Measurements from ENCODE around the gene MVD. TPM values are rescaled to one million over a fixed set of nuclear protein-coding genes. Genes with fewer than 3 reads are reported as not detected.
A peak's percentile ranks its signal among the peaks of the same experiment; 100 is the strongest.

Gene MVD
- total and polyA plus RNA-seq, 2 of the 13 experiments (the other 11 are each of a cell fraction or from before 2014, with no cell fraction given), result 28.1 to 187 TPM

DNA sequence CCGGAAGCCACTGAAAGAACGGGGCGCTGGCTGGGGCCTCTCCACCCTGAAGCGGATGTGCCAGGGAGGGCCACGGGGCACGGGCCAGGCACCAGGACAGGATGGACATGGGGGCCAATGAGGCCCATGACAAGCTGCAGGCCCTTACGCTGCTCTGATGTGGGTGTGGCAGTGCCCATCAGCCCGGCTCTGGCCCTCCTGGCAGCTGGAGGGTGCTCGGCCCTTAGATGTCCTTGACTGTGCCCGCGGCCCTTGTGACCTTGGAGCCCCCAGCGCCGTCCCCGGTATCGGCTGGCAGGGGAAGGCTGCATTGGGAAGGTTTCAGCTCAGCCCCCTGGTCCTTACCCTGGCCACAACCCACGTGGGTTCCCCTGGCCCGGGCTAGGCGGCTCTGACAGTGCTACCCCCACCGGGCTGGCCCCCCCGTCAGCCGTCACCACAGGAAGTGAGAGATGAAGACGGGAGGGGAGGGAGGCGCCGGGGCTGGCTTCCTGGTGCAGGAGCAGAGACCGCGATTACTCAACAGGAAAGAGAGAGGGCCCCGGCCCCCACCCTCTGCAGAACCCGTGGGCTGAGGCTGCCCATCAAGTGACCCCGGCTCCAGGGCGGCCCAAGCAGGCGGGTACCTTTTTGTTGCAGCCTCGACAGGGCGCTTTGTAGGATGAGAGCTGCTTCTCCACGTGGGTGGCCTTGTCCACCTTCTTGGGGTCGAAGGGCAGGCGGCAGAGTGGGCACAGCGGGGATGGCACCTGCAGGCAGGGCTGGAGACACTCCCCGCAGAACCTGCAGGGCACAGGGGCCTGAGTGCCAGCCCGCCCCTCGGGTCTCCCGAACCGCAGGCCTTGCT lies 38.0 kb upstream of the MVD start (continued):
- TF ChIP-seq GABPA (IDR thresholded peaks at IDR 0.05; ENCODE audit: low read depth, low read length), result no peak
- TF ChIP-seq GABPA (CRISPR knock-in tag; IDR thresholded peaks at IDR 0.05; ENCODE audit: low read depth), result peak; percentile 93
- TF ChIP-seq, protein P1, sequence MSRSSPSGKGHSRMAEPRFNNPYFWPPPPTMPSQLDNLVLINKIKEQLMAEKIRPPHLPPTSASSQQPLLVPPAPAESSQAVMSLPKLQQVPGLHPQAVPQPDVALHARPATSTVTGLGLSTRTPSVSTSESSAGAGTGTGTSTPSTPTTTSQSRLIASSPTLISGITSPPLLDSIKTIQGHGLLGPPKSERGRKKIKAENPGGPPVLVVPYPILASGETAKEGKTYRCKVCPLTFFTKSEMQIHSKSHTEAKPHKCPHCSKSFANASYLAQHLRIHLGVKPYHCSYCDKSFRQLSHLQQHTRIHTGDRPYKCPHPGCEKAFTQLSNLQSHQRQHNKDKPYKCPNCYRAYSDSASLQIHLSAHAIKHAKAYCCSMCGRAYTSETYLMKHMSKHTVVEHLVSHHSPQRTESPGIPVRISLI (CRISPR knock-in tag; IDR thresholded peaks at IDR 0.05; ENCODE audit: borderline replicate concordance), result no peak; the same call in 1 of the 2 replicates
- peak; percentile 86; the same call in 1 of the 2 replicates for TF ChIP-seq YEATS2 (CRISPR knock-in tag; IDR thresholded peaks at IDR 0.05; ENCODE audit: borderline replicate concordance)
- TF ChIP-seq ZNF512 (CRISPR knock-in tag; IDR thresholded peaks at IDR 0.05), result no peak
- TF ChIP-seq ZSCAN12 (CRISPR knock-in tag; IDR thresholded peaks at IDR 0.05), result no peak
- TF ChIP-seq ZNF75D (CRISPR knock-in tag; IDR thresholded peaks at IDR 0.05; ENCODE audit: borderline replicate concordance), result no peak
- no peak for TF ChIP-seq ZNF761 (CRISPR knock-in tag; conservative IDR thresholded peaks at IDR 0.05)
- TF ChIP-seq BHLHE40 (IDR thresholded peaks at IDR 0.05; ENCODE audit: low read length), result no peak
- TF ChIP-seq CREB1 (IDR thresholded peaks at IDR 0.05), result peak; percentile 74
- TF ChIP-seq CREB1 (CRISPR knock-in tag; IDR thresholded peaks at IDR 0.05), result no peak
- TF ChIP-seq PRDM15 (CRISPR knock-in tag; IDR thresholded peaks at IDR 0.05), result no peak
- peak; percentile 66; the same call in 1 of the 2 replicates for TF ChIP-seq NR2C2 (CRISPR knock-in tag; IDR thresholded peaks at IDR 0.05; ENCODE audit: borderline replicate concordance)
- TF ChIP-seq ZNF224 (CRISPR knock-in tag; IDR thresholded peaks at IDR 0.05), result peak; percentile 90
- peak; percentile 27 for TF ChIP-seq IKZF4 (CRISPR knock-in tag; IDR thresholded peaks at IDR 0.05; ENCODE audit: borderline replicate concordance, low read depth, not compliant biosample characterization)
- TF ChIP-seq PCBP2 (optimal IDR thresholded peaks at IDR 0.05; ENCODE audit: low read depth, low read length, poor library complexity, severe bottlenecking), result no peak
- TF ChIP-seq NFATC3 (CRISPR knock-in tag; IDR thresholded peaks at IDR 0.05), result no peak
- peak; percentile 53; the same call in 1 of the 2 replicates for TF ChIP-seq ZNF264 (CRISPR knock-in tag; IDR thresholded peaks at IDR 0.05)
- TF ChIP-seq ZNF275 (CRISPR knock-in tag; IDR thresholded peaks at IDR 0.05; ENCODE audit: borderline replicate concordance), result no peak; the same call in 1 of the 2 replicates
- TF ChIP-seq CBX1 (IDR thresholded peaks at IDR 0.05; ENCODE audit: low read depth), result peak; percentile 90

Data from HepG2 (cell line).